Stimulated activated CD4-positive, alpha-beta T cell treated with anti-CD3 and anti-CD28 coated beads, Interleukin-12 subunit alpha, Interleukin-12 subunit beta, amount 100 ng/mL, for 24 hours (primary cell): ENCODE measurements around the gene TNFRSF14.
A peak's percentile ranks its signal among the peaks of the same experiment; 100 is the strongest.

Source experiments
- DNase-seq, 2 experiments: peaks; one replicate each; pipeline ENCODE4 v3.0.0-alpha.2; 2020; ENCODE audit warnings: low read depth in 2 of 2

Gene TNFRSF14

DNA sequence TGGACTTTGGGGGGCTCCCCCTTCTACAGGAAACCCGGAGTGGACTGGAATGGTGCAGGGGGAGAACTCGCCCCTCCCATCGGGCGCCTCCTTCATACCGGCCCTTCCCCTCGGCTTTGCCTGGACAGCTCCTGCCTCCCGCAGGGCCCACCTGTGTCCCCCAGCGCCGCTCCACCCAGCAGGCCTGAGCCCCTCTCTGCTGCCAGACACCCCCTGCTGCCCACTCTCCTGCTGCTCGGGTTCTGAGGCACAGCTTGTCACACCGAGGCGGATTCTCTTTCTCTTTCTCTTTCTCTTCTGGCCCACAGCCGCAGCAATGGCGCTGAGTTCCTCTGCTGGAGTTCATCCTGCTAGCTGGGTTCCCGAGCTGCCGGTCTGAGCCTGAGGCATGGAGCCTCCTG is at the start of gene TNFRSF14:
TSS of gene TNFRSF14 (plus strand) at position 95 of the 401 bp plus-strand sequence. CDS start at position 389, 294 bp downstream.
- peak in 1 of 2 experiments; percentile 50 for DNase-seq

DNA sequence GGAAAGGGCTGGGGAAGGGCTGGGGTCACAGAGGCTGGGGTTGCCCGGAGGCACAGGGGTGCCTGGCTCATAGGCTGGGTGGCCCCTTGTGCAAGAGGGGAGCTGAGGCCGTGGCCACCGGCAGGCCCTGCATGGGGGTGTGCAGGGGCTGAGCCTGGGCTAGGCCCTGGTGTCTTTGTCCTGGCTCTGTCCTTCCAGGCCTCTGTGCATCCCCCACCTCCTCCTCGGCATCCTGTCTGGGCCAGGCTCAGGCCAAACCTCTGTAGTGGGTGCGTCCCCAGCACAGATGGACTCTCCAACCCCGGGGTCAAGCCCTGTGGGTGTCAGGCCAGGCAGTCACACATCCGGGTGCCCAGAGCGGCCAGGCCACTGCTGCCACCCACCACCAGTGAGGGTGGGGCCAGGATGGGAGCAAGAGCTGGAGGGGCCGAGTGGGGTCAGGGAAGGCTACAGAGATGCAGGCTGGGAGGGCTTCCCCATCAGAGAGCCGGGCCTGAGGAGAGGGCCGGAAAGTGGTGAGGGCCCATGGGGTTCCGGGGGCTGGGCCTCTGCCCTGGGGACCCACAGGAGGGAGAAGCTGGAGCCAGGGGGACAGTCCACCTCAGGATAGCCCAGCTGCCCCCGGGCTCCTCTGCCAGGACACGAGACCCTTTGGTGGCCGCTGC is 49.1 kb upstream of the TNFRSF14 start:
- no peak for DNase-seq

DNA sequence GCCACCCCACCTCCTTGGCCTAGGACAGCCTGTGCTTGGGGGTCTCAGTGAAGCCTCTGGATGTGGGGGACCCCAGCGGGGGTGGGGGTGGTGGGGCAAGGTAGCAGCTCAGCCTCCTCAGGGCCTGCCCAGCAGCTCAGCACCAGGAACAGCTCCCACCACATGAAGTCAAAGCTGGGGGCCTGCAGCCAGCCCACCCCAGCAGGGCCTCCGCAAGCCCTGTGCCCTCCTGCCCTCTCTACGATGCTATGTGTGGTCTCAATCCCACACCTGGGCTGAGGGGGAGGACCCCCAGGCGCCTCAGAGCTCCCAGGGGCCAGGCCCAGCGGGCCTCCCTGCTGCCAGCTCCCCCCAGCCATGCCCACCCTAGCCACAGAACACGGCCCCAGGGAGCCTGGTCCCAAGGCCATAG is 48.4 kb upstream of the TNFRSF14 start:
- DNase-seq: no peak

DNA sequence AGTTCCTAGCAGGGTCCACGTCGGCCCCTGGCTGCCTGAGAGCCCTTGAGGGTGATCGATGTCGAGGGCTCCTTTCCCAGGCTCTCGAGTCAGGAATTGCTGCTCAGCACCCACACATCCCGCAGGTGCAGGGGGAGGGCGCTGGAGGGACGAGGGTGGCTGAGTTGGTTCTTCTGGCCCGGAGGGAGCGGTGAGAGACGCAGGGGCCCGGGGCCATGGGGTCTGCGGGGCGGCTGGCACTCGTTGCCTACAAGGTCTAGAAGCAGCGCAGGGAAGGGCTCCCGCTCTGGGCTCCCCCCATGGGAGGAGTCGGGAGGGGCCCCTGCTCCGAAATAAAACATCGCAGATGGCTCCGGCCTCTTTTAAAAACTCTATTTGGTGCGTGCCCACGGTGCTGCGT is 48.0 kb upstream of the TNFRSF14 start:
- DNase-seq: no peak

DNA sequence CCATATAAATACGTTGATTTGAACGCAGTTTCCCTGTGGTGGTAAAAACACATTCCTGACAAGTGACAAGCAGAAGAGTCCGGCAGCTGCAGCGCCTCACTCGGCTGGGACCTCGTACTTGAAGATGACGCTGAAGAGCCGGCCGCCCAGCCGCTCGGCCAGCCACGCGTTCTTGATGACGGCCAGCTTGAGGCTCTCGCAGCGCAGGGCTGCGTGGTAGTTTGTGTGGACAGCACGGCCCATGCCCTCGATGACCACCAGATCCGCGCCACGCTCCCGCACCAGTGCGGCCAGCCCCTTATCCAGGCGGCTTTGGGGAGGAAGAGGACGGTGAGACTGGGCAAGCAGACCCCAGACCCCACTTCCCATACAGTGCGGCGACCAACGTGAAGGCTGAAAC is 47.4 kb upstream of the TNFRSF14 start:
- DNase-seq: no peak

DNA sequence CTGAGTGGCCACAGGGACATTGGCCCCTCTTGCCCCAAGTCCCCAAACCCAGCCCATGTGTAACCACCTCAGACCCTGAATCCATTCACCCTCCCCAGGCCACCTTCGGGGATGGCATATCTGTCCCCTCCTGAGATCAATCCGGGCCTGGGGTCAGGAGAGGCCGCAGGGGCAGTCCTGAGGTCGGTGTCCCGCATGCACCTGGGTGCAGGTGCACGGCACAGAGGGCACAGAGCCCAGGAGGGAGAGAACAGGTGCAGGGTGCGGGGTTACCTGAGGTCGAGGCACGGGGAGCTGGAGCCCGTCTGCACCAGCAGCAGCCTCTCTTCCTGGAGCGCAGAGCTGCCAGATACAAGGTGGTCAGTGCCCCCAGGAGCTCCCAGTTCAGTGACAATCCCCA is 46.6 kb upstream of the TNFRSF14 start:
- no peak for DNase-seq

DNA sequence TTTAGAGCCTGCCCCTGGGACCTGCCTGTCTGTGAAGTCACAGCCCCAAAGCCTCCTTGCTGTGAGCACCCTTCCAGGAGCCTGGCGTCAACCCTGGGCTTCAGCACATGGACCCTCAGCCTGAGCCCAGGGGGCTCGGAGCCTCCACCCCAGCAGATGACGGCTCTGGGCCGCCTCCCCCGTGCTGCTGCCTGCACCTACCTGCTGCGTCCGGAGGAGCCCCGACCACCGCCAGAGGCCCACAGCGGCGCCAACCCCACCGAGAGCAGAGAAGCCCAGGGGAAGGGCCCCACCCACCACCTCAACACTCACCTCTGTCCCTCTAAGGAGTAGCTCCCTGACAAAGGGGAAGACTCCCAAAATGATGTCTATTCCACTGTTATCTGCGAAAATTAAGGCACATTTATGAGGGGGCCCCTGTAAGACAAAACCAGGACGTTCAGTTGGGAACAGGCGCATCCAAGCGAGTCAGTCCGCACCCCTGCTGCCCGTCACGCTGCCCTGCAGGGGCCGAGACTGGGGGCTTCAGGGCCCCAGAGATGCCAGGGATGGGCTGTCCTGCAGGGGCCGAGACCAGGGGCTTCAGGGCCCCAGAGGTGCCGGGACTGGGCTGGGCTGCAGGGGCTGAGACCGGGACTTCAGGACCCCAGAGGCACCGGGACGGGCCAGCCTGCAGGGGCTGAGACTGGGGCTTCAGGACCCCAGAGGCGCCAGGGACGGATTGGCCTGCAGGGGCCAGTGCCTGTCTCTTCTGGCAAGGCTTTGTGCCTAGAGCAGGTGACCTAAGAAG is 45.6 kb upstream of the TNFRSF14 start:
- DNase-seq: no peak

DNA sequence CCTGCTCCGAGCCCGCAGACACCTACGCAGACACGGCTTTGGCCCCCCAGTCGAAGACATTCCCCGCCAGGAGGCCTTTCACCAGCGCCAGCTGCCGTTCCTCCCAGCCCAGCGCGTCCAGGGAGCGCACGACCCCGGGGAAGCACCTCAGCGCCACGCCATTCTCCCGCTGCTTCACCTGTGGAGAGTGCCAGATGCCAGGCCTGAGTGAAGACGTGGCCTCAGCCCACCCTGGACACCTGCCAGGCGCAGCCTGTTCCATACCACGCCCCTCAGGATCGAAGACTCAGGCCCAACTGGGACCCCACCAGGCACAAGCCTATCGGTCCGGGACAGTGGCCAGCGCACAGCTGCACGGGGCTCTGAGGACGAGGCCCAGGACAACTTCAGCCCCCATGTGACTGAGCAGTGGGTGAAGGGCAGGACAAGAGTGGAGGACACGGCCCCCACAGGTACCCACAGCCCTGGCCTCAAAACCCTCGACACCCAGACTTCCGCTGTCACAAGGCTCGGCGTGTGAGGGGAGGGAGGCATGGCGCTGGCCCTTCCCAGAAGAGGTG is 43.2 kb upstream of the TNFRSF14 start:
- DNase-seq: no peak

DNA sequence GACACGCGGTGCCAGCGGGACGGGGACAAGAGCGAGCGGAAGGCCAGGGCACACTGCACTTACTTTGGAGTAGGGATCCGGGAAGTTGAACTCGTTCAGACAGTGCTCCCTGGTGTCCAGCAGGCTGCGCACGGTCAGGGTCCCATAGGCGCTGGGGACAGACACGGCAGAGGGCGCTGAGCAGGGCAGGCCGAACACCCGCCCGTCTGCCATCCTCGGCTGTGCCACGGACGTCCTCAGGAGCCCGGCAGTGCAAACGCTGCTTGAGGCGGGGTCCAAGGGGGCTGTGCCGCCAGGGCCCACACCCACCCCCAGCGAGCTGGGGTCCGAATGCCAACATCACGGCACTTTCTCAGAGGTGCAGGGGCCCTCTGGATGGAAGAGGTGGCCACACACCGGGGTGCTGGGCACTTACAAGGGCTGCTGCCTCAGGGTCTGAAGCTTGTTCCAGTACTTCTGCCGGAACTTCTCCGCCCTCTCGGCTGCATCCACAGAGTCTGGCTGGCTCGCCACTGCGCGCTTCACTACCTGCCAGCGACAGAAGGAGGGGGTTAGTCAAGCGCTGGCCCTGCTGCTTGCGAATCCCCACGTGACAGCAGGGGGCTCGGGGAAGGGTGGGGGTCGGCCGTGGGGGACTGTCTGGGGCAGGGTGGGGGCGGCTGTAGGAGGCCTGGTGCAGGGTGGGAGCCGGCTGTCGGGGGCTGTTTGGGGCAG is 42.1 kb upstream of the TNFRSF14 start:
- DNase-seq: no peak

DNA sequence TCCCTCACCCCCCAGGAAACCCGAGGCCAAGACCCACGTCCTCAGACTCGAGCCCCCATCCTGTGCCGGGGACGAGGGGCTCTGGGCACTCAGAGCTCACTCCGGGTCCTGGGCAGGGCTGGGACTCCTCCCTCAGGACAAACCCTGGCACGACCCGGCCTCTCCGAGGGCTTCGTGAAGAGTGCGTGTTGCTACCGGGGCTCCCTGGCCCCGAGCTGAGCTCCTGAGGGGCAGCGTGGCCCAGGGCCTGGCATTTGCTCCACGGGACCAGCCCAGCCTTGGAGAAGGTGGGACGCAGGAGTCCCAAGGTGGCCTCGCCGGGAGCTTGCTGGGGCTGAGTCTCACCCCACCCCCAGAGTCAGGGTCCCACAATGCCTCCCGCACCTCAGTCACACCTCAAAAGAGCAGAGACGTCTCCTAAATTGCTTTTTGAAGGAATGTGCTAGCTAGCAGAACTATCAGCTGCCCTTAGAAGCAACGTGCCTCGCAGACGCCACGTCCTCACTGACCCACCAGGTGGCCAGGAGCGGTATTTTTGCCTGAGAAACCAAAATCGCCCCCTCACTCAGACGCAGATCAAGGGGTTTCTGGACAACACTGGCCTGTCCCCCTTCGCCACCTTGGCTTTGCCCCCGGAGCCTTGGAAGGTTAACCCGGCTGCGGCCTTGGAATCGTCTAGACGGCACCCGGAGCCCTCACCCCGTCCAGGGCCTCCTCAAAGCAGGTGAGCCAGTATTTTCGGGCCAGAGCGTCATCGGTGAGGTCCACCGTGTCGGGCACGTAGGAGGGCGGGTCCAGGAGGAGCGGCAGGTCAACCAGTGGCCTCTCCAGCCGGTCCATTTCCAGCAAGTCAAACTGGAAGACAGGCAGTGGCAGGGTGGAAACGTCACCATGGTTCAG is 41.1 kb upstream of the TNFRSF14 start:
- DNase-seq: no peak

DNA sequence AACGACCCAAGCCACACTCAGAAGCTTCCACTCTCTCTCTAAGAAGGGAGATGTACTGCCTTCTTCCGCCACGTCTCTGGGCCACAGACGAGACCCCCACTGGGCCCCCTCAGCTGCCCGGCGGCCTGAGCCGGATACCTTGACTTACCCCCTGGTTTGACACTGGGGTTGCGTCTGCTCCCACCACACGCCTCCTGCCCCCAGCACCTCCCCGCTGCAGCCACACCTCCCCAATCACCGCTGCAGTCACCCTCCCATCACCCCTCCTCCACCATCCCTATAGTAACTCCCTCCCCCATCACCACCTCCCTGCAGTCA is 40.4 kb upstream of the TNFRSF14 start:
- DNase-seq: no peak

DNA sequence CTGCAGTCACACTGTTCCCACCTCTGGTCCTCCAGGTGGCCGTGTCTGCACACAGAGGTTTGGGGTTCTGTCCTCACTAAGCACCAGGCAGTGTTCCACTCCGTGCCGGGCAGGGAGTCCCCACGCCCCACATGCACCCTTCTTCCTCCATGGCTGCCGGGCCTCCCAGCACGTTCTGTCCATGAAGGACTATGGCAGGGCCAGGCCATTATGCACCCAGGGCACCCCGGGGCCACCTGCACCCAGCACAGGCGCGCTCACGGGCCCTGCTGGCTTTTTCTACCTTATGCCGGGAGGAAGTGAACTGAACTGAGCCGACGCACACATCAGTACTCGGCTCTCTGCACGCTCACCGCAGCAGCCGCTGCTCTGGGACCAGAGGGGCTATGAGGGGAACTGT is 40.0 kb upstream of the TNFRSF14 start:
- DNase-seq: no peak

DNA sequence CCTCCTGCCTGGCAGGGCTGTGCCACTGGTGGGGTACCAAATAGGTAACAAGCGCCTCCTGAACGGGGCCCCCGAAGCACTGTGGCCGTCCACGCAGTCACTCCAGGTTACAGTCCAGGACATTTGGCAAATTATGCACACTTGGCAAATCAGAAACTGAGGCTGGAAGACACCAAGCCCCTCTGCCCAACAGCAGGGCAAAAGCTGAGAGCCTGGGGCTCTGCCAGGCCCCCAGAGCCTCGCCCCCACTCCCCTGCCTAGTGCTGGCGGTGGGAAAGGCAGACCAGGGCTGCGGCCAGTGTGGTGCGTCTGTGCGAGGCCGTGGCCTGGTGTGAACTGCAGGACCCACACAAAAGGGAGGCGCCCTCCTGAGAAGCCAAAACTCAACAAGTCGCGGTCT is 39.2 kb upstream of the TNFRSF14 start:
- no peak for DNase-seq

DNA sequence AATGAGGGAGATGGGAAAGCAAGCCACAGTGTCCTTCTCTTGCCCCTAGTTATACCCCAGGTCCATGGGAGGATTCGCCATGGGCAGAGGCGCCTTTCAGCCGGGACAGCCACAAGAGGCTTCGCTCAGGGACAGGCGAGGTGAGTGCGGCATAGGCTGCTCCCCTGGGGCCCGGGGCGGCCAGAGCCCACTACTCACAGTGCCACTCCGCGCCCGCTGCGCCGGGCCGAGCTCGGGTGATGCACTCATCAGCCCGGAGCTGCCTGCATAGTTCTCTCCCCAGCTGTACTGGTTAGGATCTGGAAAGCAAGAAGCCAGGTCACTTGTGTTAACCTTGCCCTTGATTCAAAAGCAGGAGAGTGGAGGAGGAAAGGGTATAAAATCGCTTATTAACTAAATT is 38.2 kb upstream of the TNFRSF14 start:
- no peak for DNase-seq

DNA sequence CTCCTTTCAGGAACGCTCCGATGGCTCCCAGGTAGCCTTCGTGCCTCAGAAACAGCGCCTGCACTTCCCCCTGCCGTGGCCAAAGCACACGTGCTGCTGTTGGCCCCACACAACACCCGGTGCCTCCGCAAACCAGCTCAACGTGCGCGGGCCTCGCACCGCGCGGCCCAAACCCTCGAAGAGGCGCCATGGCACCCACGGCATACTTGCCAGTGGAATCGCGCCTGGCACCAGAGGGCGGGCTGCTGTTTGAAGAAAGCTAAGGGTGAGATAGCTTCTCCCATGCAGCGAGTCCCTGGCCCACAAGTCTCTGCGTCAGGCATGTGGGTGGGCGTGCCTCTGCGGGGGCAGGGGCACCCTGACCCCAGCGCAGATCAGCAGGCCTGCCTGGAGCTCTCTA is 37.6 kb upstream of the TNFRSF14 start:
- DNase-seq: no peak

DNA sequence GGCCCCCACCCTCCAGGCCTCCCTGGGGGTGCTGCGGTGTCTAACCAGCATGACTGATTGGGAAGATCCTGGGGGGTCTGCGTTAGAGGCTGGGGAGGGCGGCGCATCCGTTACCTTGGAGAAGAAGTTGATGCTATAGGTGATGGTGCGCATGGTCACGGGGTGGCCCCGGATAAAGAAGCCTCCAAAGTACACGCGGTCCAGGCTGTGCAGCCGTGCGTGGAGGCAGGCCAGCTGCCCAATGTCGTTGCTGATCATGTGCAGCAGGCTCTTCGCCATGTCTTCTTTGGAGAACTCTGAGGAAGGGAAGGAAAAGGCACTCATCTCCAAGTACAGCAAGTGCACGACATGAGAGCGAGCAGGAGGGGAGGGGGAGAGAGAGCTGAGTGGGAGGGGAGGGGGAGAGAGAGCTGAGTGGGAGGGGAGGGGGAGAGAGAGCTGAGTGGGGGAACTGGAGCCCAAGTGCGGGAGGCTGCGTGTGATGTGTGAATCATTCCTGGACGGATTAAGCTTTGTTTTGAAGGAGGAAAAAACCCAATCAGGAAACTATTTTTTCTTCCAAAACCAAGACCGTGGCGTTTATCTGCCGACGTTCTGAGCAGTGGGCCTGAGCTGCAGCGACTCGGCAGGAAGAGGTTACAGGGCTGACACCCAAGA is 37.0 kb upstream of the TNFRSF14 start:
- no peak for DNase-seq

DNA sequence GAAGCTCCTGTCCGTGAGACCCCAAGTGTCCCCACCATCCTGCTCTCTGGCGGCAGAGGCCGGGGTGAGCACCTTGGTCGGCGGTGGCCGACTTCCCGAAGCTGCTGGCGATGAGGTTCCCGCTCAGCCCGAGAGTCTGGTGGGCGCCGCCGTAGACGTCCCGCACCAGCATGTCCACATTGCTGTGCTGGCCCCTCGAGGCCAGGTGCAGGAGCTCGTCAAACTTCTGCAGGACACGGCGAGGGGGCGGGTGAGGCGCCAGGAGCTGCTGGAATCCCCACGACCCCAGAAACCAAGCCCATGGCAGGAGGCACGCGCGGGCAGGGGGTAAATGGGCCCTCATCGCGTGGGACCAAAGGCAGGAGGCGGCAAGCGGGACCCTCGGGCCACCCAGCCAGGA is 36.4 kb upstream of the TNFRSF14 start:
- DNase-seq: no peak

DNA sequence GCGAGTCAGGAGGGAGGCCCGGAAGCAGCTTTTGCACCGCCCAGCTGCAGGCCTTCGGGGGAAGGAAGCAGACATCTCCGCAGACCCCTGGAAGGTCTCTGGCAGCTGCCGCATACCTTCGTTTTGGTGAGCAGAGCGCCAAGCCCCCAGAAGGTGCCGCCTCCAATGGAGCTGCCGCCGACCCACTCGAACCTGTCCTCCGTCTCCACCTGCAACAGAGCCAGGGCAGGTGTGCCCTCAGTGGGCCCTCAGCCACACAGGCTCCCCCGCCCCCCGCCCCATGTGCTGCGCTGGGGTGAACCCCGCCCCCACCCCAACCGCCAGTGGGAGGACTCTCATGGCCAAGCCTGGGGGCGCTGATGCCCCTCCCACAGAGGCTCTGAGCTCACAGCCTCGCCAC is 36.0 kb upstream of the TNFRSF14 start:
- DNase-seq: no peak

DNA sequence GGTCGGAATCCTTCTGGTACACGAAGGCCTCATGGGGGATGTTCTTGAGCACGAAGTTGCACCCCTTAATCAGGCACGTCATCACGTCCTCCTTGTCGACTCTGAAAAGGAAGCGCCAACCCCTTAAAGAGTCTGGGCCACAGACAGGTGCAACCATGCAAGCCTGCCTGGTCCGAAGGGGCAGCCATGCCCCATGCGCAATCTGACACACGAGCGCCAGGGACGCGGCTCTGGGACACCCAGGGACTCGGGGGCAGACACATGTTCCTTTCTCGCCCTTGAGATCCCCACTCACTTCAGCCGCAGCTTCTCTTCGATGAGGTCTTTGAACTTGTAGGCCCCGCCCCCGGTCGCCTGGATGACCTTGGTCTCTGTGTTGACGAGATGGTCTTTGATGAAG is 35.4 kb upstream of the TNFRSF14 start:
- DNase-seq: no peak

DNA sequence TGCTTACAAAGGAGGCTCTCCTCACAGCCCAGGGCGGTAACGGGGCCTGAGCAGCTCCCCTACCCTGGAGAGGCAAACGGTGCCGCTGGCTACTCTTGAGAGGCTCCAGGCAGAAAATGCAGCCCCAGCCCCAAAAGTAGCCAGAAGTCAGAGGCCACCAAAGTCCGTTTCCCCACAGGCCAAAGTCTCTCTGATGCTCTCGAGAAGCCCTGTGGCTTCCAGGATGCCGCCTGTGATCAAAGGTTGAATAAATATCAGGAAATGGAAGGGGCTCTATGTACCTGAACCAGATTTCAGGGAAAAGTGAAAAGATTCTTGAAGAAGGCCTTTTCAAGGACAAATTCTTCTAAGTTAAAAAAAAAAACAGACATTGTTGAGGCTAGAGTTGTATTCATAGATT is 33.9 kb upstream of the TNFRSF14 start:
- DNase-seq: no peak
